ENCODE results near the gene STK32C.
"Not testable (repeated sequence)": the region's sequence is repeated elsewhere in the genome, so short reads cannot be mapped to it uniquely, and the experiment has no call there.

Gene STK32C

GRCh38 chr10:132319853-132320653 is 12.3 kb upstream of the STK32C start:
- FAIRE-seq = peak; percentile 96
- peak; percentile 60 for DNase-seq (ENCODE audit: insufficient read length, low spot score)

GRCh38 chr10:132317477-132317876 is 9.7 kb upstream of the STK32C start:
- FAIRE-seq; DNase-seq (ENCODE audit: insufficient read length, low spot score): not testable (repeated sequence)

More at GRCh38 chr10:132319853-132320653, 12.3 kb upstream of the STK32C start:
- TF ChIP-seq POLR2A (IDR thresholded peaks at IDR 0.05; ENCODE audit: low read depth, low read length) = no peak

GRCh38 chr10:132316133-132316532 is 8.4 kb upstream of the STK32C start:
- no peak for DNase-seq (ENCODE audit: insufficient read length, low spot score)
- no peak for TF ChIP-seq POLR2A (IDR thresholded peaks at IDR 0.05; ENCODE audit: low read depth, low read length)
- no peak for FAIRE-seq

GRCh38 chr10:132314881-132315280 is 7.1 kb upstream of the STK32C start:
- DNase-seq (ENCODE audit: insufficient read length, low spot score) = not testable (repeated sequence)

GRCh38 chr10:132314336-132314735 is 6.6 kb upstream of the STK32C start:
- DNase-seq (ENCODE audit: insufficient read length, low spot score) (no peak), FAIRE-seq (no peak)
- no peak for TF ChIP-seq POLR2A (IDR thresholded peaks at IDR 0.05; ENCODE audit: low read depth, low read length)

More at GRCh38 chr10:132314881-132315280, 7.1 kb upstream of the STK32C start:
- FAIRE-seq = not testable (repeated sequence)

GRCh38 chr10:132313865-132314264 is 6.1 kb upstream of the STK32C start:
- no peak for FAIRE-seq
- no peak for TF ChIP-seq POLR2A (IDR thresholded peaks at IDR 0.05; ENCODE audit: low read depth, low read length)
- DNase-seq (ENCODE audit: insufficient read length, low spot score) = no peak

GRCh38 chr10:132313305-132313704 is 5.6 kb upstream of the STK32C start:
- TF ChIP-seq POLR2A (IDR thresholded peaks at IDR 0.05; ENCODE audit: low read depth, low read length) = no peak
- DNase-seq (ENCODE audit: insufficient read length, low spot score) = no peak
- FAIRE-seq = no peak

- no peak for DNase-seq (ENCODE audit: insufficient read length, low spot score)
- FAIRE-seq = no peak
- no peak for TF ChIP-seq POLR2A (IDR thresholded peaks at IDR 0.05; ENCODE audit: low read depth, low read length)
These were observed 3.7 kb upstream of the STK32C start for GRCh38 chr10:132311338-132311939.

GRCh38 chr10:132310701-132311337 is 3.1 kb upstream of the STK32C start:
- DNase-seq (ENCODE audit: insufficient read length, low spot score) (no peak), FAIRE-seq (no peak)
- no peak for TF ChIP-seq POLR2A (IDR thresholded peaks at IDR 0.05; ENCODE audit: low read depth, low read length)

GRCh38 chr10:132309879-132310591 is 2.3 kb upstream of the STK32C start:
- no peak for TF ChIP-seq POLR2A (IDR thresholded peaks at IDR 0.05; ENCODE audit: low read depth, low read length)
- DNase-seq (ENCODE audit: insufficient read length, low spot score) (no peak), FAIRE-seq (no peak)

GRCh38 chr10:132309471-132309865 is 1.7 kb upstream of the STK32C start:
- no peak for FAIRE-seq
- no peak for DNase-seq (ENCODE audit: insufficient read length, low spot score)
- no peak for TF ChIP-seq POLR2A (IDR thresholded peaks at IDR 0.05; ENCODE audit: low read depth, low read length)

GRCh38 chr10:132308587-132309470 is 1.1 kb upstream of the STK32C start:
- TF ChIP-seq POLR2A (IDR thresholded peaks at IDR 0.05; ENCODE audit: low read depth, low read length) = no peak
- FAIRE-seq (no peak), DNase-seq (ENCODE audit: insufficient read length, low spot score) (no peak)
